DMS 273 (cell line): ENCODE data around the gene VOPP1.

ENCODE experiments used
- DNase-seq: peaks from one replicate; lab custom pipeline; 2025; ENCODE audit not compliant: unreplicated experiment; lab: John Stamatoyannopoulos, UW

Gene VOPP1

DNA sequence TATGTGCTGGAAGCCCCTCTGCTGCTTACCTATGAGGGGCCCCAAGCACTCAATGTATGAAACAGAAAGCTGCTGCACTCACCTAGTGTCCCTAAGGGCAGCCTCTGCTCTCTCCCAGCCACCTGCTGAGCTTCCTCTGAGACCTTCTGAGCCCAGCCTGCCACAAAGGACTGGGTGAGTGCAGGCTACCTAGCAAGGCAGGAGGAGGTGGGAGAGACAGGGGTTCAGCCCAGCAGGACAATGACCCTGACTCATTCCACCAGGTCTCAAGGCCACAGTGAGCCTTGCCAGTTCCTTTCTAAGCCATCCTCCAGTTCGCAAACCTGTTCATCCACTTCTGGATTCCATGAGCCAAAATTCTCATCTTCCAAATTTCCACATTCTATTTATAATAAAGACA, 16.3 kb downstream of the VOPP1 start:
- DNase-seq, result no peak

DNA sequence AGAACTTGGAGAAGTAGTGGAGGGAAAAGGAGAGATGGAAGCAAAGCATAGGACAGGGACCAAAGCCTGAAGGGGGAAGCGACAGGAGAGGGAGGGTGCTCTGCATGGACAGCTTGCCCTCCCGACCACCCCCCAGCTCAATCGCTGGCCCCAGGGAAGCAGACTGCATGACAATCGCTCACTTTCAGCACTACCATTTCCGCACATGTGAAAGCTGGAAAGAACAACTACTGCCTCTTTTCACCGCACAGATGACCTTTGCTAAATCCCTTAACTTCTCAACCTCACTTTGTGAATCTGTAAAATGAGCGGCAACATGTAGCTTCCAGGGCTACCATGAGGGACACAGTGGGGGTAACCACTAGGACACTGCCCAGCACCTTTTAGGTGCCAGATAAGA, 17.1 kb downstream of the VOPP1 start:
- DNase-seq, result no peak

DNA sequence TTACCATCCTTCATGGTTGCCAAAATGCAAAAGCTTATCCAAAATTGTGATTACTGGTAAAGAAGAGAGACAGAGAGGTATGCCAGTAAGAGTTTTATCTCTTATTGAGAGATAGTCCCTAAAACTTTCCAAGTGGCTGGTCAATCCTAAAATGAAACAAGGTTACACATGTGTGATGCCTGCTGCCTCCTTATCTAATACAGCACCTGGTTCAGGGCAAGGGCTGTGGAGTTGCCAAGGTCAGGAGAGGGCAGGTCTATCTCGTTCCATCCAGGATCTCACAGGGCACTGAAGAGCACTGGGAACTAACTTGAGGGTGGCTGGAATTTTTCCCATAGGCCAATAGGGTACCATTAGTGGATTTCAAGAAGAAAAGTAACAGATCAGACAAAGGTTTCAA, 18.3 kb downstream of the VOPP1 start:
- DNase-seq, result no peak

DNA sequence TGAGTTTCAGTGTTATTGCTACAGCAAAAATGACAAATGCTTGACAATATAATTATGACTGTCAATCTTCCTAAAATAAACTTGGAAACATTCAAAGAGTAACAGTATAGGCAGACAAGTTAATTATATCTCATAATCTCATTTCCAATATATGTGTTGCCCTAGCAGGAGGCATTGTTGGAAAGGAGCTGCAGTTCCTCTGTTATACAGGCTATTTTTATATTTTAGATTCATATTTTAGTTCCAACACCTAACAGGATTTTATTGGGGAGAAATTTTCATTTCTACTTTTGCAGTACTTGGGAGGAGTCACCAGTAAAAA, 19.3 kb downstream of the VOPP1 start:
- no peak for DNase-seq

DNA sequence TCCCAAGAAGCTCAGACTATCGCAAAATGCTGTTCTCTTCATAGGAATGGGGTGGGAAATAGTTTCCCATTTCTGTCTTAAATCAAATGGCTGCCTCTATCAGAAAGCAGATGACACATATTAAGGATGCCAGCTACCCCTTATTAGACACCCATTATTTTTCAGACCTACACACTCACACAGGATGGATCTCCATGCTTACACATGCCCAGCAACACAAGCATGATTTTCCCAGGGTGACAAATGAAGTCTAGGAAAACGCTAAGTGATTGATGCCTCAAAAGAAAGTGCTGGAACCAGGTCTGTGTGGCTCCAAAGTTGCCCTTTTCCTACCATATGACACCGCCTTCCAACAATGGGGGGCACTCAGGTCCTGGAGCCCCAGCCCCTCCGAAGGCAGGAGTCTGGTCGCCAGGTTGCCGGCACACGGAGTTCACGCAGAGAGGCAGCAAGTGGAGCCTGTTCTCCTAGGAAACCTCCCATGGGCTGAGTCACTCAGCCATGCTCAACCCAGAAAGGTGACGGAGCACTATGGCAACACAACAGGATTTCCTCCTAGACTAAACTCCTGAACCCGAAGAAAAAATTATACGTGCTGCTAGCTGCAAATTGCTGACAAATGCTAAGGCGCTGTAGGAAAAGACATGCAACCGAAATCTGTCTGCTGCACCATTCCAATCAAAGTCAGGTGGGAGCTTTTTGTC, 19.8 kb downstream of the VOPP1 start:
- no peak for DNase-seq

DNA sequence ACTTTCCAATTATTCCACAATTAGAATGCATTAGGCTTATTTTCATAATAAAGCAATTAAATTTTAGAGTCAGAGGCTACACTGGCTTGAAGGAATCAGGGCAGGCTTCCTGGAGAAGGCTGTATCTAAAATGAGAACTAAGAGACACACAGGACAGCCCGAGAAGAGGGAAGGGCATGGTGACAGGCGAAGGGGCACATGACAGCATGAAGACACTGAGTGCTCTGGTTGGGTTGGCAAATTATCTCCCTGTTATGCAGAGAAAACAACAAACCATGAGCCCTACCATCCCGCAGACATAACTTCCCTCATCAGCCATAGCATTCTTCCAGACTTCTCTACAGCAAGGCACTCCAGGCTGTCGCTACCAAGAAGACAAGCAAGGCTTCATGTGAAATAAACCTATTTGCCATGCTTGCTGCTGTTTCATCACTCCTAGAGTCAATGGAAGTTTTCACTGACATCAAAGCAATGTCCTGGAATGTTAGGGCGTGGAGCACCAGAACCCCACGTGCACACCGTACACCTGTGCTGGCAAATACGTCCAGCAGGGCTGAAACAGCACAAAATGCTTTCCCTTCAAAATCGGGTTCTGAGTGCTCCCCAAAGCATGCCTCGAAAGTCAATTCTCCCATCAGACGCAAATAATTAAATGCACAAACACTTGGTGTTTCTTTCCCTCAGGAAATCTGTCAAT, 21.3 kb downstream of the VOPP1 start:
- DNase-seq, result no peak

DNA sequence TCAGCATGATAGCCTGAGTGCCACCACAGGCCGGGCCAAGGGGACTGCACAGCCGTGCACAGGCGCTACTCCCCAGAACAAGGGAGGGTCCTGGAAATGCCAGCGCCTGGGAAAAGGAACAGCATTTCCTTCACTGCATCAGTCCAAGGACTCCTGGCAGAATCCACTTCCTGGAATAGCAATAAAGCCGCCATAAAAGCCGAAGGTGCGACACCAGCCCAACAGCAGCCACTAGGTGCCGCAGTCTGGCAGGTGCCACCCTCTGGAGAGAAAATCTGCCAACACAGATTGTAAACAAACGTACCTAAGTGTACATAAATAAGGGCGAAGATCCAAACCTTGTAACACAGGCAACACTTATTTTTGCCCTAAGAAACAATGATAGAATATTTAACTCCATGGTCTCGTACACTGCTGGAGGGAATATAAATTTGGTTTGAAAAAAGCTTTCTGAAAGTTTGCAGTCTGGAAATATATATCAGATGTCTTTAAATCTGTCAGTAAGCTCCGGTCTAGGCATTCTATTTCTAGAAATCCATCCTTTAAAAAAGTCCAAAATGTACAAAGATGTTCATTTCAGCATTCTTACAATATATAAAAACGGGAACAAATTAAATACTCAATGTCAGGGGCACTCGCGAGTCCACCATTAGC, 22.2 kb downstream of the VOPP1 start:
- no peak for DNase-seq

DNA sequence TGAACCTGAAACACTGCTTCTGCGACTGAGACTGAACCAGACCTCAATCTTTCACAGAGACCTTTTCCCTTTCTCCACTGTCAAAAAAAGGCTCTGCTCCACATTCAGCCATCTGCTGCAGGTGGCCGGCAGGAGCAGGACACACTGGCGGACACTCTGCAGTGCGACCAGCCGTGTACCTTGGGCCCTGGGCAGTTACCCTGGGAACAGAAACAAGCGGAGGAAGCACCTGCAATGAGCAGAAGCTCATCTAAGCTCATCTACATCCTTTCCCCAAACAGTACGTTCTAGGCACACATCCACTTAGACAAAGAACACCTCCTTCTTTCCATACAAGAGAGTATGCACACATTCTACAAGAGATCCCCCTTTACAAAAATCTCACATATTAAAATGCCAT, 22.8 kb downstream of the VOPP1 start:
- no peak for DNase-seq

DNA sequence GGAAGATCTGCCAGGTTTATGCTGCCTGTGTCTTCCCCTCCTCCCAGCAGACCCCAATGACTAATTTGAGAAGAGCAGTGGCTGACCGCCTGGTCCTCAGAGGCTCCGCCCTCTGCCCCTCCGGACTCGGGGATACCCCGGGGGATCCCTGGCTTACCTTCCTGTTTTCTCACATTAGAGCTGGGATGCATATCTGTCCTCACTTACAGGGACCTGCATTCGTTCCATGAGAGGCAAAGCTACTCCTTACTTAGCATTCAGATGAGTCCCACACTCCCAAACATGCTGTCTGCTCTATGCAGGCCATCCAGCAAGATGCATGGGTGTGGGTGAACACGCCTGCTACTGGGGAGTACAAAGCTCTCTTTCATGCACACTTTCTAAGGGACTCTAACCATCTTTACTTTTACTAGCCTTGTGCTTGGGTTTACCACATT, 24.0 kb downstream of the VOPP1 start:
- no peak for DNase-seq

DNA sequence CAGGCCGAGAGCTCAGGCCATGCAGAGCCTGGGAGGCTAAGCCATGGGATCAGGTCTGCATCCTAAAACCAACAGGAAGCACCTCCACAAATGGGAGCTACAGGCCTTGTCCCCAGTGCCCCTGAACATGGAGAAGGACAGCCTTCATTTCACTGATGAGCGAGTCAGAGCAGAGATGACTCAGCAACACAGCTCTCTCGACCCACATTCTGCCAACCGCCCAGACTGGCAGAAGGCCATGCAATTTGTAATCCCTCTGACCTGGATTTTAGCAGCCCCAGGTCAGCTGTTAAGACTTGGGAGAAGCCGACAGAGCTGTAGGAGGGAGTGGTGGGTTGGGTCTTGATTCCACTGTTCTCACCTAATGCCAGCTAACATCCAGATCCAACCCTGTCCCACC, 25.5 kb downstream of the VOPP1 start:
- DNase-seq, result peak; percentile 97

DNA sequence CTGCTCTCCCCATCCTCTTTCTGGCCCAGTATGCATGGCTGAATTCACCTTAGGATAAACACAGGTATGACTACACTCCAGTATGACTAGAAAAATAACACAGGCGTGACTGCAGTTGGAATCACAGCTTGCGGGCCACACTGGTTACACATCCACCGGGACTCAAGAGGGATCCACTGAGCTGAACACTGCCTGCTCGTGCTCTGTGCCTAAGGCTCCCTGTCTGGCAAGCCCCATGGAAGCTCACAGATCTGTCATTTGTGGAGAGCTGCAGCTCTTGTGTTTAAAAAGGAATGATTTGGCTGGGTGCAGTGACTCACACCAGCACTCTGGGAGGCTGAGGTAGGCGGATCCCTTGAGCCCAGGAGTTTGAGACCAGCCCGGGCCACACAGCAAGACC, 26.8 kb downstream of the VOPP1 start:
- DNase-seq, result no peak

DNA sequence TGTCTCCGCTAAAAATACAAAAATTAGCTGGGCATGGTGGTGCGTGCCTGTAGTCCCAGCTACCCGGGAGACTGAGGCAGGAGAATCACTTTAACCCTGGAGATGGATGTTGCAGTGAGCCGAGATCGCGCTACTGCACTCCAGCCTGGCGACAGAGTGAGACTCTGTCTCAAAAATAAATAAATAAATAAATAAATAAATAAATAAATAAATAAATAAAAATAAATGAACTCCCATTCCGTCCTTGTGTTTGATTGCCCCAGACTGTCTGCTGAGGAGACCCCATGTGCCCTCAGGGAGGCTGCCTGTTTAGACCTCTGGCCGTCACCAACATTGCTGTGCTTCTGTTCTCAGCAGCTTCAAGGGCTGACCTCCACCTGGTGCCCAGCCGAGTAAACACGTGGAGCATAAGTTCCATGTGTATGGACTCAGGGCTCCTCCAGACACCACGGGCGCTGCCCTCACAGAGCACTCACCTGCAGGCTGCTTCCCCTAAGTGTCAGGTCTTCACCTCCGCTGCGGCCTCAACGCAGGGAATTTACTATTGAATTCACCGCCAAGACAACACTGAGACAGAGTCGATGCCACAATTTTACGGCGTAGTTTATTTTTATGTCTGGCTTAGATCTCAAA, 32.0 kb downstream of the VOPP1 start:
- DNase-seq, result no peak

DNA sequence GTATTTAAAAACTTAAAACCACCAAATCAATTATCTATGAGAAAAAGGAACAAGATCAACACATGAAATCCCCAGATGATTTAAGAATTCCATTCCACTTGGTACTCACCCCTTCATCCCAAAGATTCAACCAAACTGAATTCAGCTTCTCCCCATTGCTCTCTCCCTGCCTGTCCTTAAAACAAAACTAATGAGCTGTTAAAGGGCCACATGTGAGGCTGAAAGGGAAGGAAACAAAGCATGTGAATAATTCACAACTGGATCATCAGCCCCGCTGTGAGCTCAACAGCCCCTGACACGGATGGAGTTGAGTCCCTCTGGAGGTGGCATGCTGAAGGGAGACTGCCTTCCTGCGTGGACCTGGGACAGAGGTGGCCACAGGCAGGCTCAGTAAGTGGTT, 32.9 kb downstream of the VOPP1 start:
- peak; percentile 25 for DNase-seq

DNA sequence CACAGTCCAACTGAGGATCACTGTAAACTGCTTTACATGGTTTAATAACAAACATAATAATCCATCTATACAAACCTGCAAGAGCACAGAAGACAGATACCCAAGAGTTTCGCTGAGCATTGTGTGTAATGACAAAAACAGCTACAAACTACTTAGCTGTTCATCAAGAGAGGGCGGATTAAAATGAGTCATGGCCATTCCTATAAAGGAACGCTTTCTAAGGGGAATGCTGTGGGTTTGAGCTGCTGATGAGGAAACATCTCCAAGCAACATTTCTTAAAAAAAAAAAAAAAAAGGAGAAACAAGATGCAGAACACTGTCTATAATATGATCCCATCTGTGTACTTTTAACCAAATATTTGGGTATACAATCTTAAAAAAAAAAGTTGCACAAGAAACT, 33.8 kb downstream of the VOPP1 start:
- DNase-seq, result no peak

DNA sequence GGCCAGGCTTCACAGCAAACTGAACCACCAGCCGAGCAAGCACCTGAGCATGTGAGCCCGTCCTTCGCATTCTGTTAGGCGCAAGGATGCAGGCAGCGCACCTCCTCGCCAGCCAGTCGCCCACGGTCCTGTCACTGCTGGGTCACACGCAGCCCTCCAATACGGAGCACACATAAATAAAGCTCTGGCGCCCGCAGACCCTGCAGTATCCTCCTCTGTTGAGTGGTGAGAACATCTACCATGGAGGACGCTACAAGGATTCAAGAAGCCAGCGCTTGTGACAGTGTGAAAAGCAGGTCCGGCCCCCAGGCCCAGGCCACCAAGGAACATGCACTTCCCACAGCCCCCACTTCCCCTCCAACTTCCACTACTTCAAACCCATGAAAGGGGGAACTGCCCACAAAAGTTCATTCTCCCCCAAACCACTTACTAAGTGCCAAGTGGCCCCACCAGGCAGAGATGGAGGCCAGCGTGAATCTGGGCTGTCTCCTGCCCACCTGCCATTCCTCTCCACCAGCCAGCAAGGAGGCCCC, 34.8 kb downstream of the VOPP1 start:
- DNase-seq, result no peak

DNA sequence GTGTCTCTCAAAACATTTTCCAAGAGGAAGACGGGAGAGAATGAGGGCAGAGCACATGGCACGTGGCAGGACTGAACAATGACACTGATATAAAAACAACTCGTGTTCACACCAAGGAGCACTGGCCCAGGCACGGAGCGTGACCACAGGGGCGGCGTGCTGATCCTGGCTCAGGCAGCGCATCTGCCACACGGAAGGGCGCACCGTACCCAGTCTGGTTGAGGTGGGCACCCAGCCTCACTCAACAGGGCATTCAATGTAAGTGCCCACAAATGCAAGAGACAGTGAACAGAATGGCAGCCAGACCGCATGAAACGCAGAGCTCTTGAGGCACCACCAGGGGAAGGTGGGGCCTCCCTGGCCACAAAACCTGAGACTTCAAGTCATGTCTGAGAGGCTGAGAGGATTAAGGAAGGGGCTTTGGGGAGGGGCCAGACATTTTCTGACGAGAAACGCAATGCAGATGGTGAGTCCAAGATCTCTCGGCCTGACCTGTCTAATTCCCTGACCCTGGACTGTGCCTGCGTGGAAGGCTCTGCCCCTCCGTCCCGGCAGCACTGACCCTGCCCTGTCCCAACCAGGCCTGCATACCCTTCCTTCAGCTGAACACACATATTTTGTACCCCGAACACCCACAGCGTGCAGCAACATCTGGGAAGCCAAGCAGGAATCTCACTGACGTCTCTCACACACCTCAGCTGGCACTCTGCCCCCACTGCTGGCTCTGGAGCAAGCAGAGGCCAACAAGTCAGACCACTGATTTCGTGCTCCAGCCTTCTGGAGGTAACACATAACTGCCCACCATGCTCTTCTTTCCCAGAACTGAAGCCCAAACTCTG, 35.5 kb downstream of the VOPP1 start:
- DNase-seq, result no peak

DNA sequence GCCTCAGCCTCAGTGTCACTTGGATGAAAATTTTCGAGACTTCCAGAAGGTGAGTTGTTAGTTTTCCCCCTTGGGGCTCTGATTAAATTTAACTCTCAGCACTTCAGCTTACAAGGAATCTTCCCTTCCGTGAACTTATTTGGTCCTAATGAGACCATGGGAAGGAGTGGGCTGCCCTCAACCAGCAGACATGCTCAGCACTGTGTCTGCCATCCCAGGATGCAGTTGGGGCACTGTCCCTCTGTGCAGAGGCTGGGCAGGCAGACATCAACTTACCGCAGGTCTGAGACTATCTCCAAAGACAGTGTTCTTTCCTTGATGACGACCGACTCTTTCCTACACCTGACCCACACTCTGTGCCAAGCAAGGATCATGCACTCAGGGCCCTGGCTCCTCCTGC, 36.7 kb downstream of the VOPP1 start:
- DNase-seq, result no peak

DNA sequence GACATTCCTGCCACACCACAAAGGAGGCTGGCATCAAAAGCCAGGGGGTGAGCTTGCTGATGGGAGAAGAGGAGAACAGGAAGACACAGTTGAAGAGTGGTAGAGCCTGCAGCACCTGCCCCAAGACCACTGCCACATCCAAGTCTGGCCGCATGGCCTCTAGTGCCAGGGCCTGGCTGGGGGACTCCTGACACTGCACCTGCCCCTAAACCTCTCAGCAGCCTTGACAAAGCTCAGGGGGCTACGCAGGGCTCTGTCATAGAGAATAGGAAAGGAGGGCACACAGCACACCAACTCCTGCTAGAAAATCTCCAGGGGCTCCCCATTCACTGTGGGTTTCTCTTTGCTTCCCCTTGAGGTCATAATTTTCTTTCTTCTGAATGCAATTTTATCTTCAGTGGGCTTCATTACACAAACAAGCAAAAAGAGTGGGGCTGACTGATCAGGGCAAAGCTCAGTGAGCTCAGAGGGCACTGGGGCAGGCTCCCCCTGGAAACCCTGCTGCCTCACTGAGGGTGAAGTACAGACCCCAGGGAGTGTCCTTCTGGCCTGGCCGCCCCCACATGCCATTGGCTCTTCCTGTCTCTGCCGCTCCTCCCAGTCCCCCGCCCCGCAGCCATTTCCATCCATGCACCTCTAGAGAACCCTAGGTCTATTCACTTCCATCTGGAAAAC, 37.2 kb downstream of the VOPP1 start:
- no peak for DNase-seq

DNA sequence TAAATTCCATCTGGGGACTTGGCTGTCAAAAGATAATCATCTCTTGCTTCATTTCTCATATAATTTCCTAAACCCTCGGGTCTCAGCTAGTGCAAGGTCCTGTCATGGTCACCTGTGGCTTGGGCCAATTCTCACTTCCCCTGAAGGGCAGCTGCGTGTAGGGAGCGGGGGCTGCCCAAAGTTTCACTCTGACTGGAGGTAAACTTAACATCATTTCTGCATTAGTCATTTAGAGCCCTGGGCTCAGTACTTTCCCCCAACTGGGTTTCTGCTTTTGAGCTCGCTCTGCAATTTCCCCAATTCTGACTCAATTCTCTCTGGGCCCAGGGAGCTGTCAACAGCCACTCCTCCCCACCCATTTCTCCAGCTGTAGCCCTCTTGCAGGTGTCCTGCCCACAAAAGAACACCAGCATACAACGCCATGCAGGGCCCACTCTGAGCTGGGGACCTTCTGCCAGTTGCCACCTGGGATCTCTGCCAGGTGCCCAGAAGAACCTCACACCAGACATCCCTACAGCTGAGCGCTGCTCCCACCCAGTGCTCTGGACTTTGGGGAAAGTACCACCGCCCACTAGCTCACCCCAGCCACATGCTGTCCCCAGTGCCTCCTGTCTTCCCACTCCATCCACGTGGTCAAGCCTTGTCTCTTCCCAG, 37.9 kb downstream of the VOPP1 start:
- peak; percentile 36 for DNase-seq

DNA sequence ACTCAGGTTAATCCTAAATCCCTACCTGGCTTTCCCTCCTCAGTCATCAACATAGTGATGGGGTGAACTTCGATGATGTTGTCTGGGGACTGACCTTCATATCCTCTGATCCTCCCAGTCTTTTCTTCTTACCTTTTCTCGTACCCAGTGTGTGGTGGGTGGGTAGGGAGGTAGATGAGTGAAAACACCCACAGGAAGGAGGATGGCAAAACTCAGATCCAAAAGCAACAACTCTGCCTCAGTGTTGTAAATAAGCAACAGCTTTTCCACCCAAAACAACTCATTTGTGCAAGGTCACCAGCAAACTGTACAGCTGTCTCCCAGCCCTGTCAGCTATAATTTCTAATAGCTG, 38.6 kb downstream of the VOPP1 start:
- DNase-seq, result no peak
